Iris pigment epithelial cell (primary cell): ENCODE data around the gene STUB1.

Experiments
- DNase-seq: peaks from one replicate; pipeline ENCODE4 v3.0.0-alpha.2; 2011; ENCODE audit warnings: low read depth

The STUB1 gene

DNA sequence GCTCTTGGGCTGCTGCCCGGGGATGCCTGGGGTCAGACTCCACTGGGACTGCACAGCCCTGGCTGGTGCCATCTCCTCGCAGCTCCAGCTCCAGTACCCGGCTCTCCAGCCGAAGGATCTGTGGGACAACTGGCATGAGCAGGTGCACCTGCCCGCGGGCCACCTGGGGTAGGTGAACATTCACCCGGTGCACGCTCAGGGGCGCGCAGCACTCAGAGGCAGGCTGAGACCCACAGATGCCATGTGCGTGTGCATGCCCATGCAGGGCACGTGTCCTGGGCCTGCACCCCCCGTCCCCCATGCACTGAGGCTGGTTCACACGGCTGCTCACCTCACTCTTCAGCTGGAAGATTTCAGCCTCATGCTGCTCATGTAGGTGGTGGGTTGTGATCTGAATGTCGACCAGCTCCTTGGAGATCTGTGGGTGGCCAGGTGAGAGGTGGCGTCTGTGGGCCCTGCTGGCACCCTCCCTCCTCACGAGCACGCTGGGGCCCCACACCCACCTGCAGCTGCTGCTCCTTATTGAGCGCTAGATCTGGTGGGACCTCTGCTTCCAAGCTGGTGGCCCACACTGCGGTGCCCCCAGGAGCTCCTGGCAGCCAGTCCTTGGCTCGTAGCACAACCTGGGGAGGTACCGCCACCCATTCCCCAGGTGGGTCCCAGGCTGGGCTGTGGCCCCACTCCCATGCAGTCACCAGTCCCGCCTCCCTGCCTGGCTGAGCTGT, 45.4 kb downstream of the STUB1 start:
- no peak for DNase-seq

DNA sequence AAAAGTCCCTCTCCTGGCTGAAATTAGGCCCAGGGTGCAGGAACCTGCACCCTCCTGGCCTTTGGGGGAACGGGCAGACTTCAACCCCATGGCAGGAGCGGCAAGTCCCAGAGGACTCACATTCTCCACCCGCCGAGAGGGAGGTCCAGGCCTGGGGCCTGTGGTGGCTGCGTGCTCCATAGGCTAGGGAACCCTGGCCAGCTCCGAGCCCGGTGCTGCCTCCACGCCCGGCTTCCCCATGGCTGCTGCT, 45.9 kb downstream of the STUB1 start:
- DNase-seq, result no peak

DNA sequence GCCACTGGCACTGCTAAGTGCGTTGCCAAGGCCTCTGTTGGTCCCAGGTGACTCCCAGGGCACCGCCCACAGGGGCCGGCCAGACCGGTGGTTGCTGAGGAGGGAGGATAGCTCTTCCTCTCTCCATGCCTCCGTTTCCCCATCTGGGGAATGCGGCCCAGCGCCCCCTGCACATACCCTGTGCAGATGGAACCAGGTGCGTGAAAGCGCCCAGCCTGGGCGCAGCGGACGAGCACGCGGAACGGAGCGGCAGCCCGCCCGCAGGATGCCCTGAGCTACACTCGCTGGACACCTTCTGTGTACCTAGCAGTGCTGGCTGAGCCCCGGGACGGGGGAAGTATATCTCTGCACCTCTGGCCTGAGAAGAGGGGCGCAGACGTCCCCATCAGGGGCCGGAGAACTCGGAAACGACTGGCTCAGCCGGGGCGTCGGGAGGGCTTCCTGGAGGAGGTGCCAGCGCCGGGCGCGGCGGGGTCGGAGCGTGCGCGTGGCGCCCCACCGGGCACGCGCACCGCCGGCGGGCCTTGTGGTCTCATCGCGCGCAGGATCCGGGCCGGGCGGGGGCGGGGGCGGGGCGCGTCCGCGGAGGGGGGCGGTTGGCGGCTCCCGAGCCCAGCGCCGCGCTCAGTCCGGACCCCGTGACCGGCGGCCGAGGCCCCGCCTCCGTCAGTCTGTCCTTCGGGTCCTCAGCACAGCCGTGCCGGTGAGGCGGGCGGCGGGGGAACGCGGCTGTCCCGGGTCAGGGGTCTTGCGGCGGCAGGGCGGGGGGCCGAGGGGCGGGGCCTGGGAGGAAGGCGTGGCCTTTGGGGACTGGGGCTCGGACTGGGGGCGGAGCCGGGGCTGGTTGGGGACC, 46.5 kb downstream of the STUB1 start, which contains the start of the genes CCDC78 and HAGHL:
CCDC78 (minus strand) TSS at position 6 of the 853 bp plus-strand sequence. CDS start 76 bp downstream, outside the sequence.
HAGHL (plus strand) TSS at position 669 of the 853 bp plus-strand sequence. CDS start 404 bp downstream, outside the sequence.
- peak; percentile 49 for DNase-seq

DNA sequence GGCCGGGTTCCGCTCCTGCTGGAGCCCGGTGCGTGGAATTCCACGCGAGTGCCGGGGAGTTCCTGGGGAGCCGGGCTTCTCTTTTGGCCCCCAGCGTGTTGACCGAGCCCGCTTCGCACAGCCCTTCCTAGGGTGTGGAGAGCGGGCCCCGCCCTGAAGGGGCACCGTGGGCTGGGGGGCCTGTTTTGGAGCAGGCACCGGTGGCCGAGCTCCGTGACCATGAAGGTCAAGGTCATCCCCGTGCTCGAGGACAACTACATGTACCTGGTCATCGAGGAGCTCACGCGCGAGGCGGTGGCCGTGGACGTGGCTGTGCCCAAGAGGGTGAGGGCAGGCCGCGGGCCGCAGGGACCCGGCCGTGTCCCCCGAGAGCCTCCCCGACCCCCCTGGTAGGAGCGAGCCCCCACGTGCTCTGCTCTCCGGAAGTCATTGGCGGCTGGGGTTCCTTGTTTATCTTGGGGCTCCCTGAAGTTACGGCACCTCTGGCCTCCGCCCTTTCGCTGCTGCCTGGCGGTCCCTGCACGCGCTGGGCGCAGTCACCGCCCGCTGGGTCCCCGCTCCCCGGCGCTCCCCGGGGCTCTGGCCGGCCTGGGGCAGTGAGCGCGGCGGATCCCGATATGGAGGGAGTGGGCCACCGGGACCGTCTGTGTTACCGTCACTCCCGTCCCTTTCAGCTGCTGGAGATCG, 47.2 kb downstream of the STUB1 start:
- no peak for DNase-seq

DNA sequence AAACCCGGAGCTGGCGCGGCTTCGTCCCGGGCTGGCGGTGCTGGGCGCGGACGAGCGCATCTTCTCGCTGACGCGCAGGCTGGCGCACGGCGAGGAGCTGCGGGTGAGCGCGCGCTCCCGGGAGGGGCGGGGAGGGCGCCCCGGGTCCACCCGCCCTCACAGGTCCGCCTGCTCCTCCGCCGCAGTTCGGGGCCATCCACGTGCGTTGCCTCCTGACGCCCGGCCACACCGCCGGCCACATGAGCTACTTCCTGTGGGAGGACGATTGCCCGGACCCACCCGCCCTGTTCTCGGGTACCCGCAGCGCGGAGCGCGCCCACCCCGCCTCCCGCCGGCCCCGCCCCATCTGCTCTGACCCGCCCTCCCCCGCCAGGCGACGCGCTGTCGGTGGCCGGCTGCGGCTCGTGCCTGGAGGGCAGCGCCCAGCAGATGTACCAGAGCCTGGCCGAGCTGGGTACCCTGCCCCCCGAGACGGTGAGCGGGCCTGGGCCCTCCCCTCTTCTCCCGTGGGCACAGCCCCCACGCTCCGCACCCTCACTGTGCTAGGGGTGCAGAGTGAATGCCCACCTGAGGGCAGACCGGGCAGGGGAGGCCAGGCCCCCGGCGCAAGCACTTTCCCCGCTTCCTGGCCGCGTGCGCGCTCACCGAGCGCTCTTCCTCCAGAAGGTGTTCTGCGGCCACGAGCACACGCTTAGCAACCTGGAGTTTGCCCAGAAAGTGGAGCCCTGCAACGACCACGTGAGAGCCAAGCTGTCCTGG, 48.1 kb downstream of the STUB1 start:
- DNase-seq, result peak; percentile 86

GRCh38 chr16:728890-729744, 48.9 kb downstream of the STUB1 start:
- no peak for DNase-seq

- DNase-seq, result no peak
Observed at GRCh38 chr16:729768-730665, 49.8 kb downstream of the STUB1 start.

DNA sequence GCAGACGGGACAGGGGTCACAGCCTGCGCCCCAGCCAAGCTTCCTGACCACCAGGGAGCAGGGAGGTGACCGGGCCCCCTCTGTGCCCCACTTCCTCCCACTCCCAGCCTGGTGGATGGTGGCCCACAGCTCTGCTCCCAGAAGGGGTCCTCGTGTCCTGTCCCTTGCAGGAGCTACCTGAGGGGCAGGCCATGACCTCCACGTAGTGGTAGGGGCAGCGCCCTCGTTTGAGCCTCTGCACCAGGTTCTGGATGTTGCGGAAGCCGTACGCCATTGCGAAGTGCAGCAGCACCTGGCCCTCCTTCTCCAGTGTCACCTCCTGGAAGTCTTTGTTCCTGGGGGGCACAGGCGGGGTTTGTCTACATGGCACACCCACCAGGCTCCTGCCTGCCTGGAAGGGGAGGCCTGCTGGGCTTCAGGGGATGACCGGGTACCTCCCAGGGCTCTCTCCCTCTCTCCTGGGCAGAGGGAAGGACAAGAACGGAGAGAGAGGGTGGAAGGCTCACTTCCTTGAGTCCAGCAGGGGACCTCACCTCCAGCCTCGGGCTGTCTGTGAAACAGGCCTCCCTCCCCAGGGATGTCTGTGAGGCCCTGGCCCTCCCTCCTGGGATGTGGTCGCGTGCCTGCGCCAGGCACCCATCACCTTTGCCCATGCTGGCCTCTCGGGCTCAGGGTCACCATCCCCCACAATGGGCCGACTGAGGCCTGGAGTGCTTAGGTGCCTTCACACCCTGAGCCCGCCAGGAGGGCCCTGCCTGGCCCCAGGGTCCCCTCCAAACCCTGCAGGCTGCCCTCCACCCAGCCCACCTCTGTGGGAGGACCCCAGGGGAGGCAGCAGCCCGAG, 50.7 kb downstream of the STUB1 start:
- no peak for DNase-seq

DNA sequence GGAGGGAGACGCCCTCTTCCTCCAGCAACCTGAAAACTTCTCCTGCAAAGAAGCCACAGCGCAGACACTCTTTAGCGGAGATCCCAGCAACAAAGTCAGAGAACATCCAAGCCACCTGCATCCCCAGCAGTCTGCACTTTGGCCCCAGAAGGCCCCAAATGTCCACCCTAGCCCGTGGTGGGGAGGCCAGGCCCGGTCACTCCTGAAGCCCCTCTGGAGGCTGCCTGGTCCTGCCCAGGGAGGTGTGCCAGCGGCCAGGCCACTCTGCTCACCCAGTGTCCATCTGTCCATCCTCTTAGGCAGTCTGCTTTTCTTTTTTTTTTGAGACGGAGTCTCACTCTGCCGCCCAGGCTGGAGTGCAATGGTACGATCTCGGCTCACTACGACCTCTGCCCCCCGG, 52.1 kb downstream of the STUB1 start:
- DNase-seq, result no peak
